HEK293 (cell line): ENCODE measurements around the gene SPIRE1.
A peak's percentile ranks its signal among the peaks of the same experiment; 100 is the strongest.

ENCODE experiments used
- BCL11A ChIP-seq: fragments of 450-650 bp; formaldehyde crosslinking; IDR thresholded peaks from 2 replicates; pipeline ENCODE4 v1.5.1; 2016; ENCODE audit warnings: low read depth, missing biosample characterization, missing genetic modification characterization
- HOXD13 ChIP-seq: sonication (generic); formaldehyde crosslinking; IDR thresholded peaks from 2 replicates; pipeline ENCODE4 v1.8.0; 2022; ENCODE audit warnings: missing genetic modification reagents, borderline replicate concordance
- KLF1 ChIP-seq: fragments of 450-650 bp; formaldehyde crosslinking; IDR thresholded peaks from 2 replicates; pipeline ENCODE4 v1.5.1; 2016; ENCODE audit warnings: missing biosample characterization, missing genetic modification characterization
- KLF10 ChIP-seq: fragments of 450-650 bp; IDR thresholded peaks from 2 replicates; pipeline ENCODE4 v1.5.1; 2018; ENCODE audit warnings: missing biosample characterization, mild to moderate bottlenecking, missing genetic modification characterization
- OSR2 ChIP-seq: fragments of 450-650 bp; formaldehyde crosslinking; IDR thresholded peaks from 2 replicates; pipeline ENCODE4 v1.5.1; 2016; ENCODE audit warnings: missing biosample characterization, missing genetic modification characterization
- REPIN1 ChIP-seq: fragments of 450-650 bp; formaldehyde crosslinking; IDR thresholded peaks from 2 replicates; pipeline ENCODE4 v1.5.1; 2017; ENCODE audit warnings: missing biosample characterization, missing genetic modification characterization, low read depth
- ZBTB7A ChIP-seq: fragments of 450-650 bp; formaldehyde crosslinking; IDR thresholded peaks from 2 replicates; pipeline ENCODE4 v1.5.1; 2016; ENCODE audit warnings: low read depth, missing biosample characterization, missing genetic modification characterization
- ZFHX2 ChIP-seq: fragments of 450-650 bp; formaldehyde crosslinking; conservative IDR thresholded peaks from 2 replicates; pipeline ENCODE4 v1.5.1; 2016; ENCODE audit warnings: missing biosample characterization, missing genetic modification characterization
- ZNF112 ChIP-seq: fragments of 450-650 bp; formaldehyde crosslinking; IDR thresholded peaks from 2 replicates; pipeline ENCODE4 v1.5.0; 2017; ENCODE audit warnings: missing biosample characterization, missing genetic modification characterization
- ZNF157 ChIP-seq: fragments of 450-650 bp; formaldehyde crosslinking; IDR thresholded peaks from 2 replicates; pipeline ENCODE4 v1.5.1; 2016; ENCODE audit warnings: missing biosample characterization, missing genetic modification characterization
- ZNF202 ChIP-seq: fragments of 450-650 bp; formaldehyde crosslinking; IDR thresholded peaks from 2 replicates; pipeline ENCODE4 v1.5.1; 2016; ENCODE audit warnings: missing biosample characterization, missing genetic modification characterization, borderline replicate concordance
- ZNF24 ChIP-seq: fragments of 450-650 bp; formaldehyde crosslinking; IDR thresholded peaks from 2 replicates; pipeline ENCODE4 v1.5.1; 2016; ENCODE audit warnings: missing biosample characterization, missing genetic modification characterization
- ZNF274 ChIP-seq, 2 experiments: fragments of 200-500 bp in 1 of 2; fragments of 450-650 bp in 1 of 2; sonication (Bioruptor generic) in 1 of 2; formaldehyde crosslinking in 1 of 2; IDR thresholded peaks; 2 replicates each; pipeline versions ENCODE4 v1.5.1 to v1.6.1; 2014 to 2016; ENCODE audit warnings: borderline replicate concordance in 1 of 2, inconsistent platforms in 1 of 2, low read length in 1 of 2, missing biosample characterization in 1 of 2, missing genetic modification characterization in 1 of 2
- ZNF292 ChIP-seq: fragments of 450-650 bp; formaldehyde crosslinking; IDR thresholded peaks from 2 replicates; pipeline ENCODE4 v1.5.1; 2016; ENCODE audit warnings: low read depth, missing biosample characterization, missing genetic modification characterization, borderline replicate concordance
- ZNF311 ChIP-seq: fragments of 450-650 bp; formaldehyde crosslinking; IDR thresholded peaks from 2 replicates; pipeline ENCODE4 v1.5.1; 2017; ENCODE audit warnings: missing biosample characterization, missing genetic modification characterization, borderline replicate concordance
- ZNF341 ChIP-seq: fragments of 450-650 bp; formaldehyde crosslinking; IDR thresholded peaks from 2 replicates; pipeline ENCODE4; 2016; ENCODE audit warnings: low read depth, missing biosample characterization, missing genetic modification characterization
- ZNF366 ChIP-seq: fragments of 450-650 bp; formaldehyde crosslinking; conservative IDR thresholded peaks from 2 replicates; pipeline ENCODE4 v1.5.1; 2016; ENCODE audit warnings: missing biosample characterization, missing genetic modification characterization
- ZNF391 ChIP-seq: fragments of 450-650 bp; formaldehyde crosslinking; IDR thresholded peaks from 2 replicates; pipeline ENCODE4 v1.5.1; 2016; ENCODE audit warnings: low read depth, missing biosample characterization, missing genetic modification characterization, borderline replicate concordance
- ZNF404 ChIP-seq: fragments of 450-650 bp; formaldehyde crosslinking; IDR thresholded peaks from 2 replicates; pipeline ENCODE4 v1.5.1; 2017; ENCODE audit warnings: missing biosample characterization, missing genetic modification characterization
- ZNF426 ChIP-seq: fragments of 450-650 bp; formaldehyde crosslinking; IDR thresholded peaks from 2 replicates; pipeline ENCODE4 v1.5.1; 2017; ENCODE audit warnings: missing biosample characterization, missing genetic modification characterization, mild to moderate bottlenecking, inconsistent platforms, moderate library complexity
- ZNF530 ChIP-seq: fragments of 450-650 bp; formaldehyde crosslinking; IDR thresholded peaks from 2 replicates; pipeline ENCODE4 v1.5.1; 2016; ENCODE audit warnings: low read depth, missing biosample characterization, missing genetic modification characterization
- ZNF560 ChIP-seq: fragments of 450-650 bp; formaldehyde crosslinking; IDR thresholded peaks from 2 replicates; pipeline ENCODE4 v1.5.1; 2017; ENCODE audit warnings: missing biosample characterization, missing genetic modification characterization, borderline replicate concordance
- ZNF561 ChIP-seq: fragments of 450-650 bp; IDR thresholded peaks from 2 replicates; pipeline ENCODE4 v1.5.1; 2018; ENCODE audit warnings: missing biosample characterization, missing genetic modification characterization, borderline replicate concordance
- ZNF600 ChIP-seq: fragments of 450-650 bp; formaldehyde crosslinking; IDR thresholded peaks from 2 replicates; pipeline ENCODE4 v1.5.1; 2016; ENCODE audit warnings: missing biosample characterization, missing genetic modification characterization
- ZNF610 ChIP-seq: fragments of 450-650 bp; formaldehyde crosslinking; IDR thresholded peaks from 2 replicates; pipeline ENCODE4 v1.5.1; 2016; ENCODE audit warnings: missing biosample characterization, missing genetic modification characterization, borderline replicate concordance
- ZNF654 ChIP-seq: fragments of 450-650 bp; formaldehyde crosslinking; IDR thresholded peaks from 2 replicates; pipeline ENCODE4 v1.5.1; 2016; ENCODE audit warnings: low read depth, missing biosample characterization, missing genetic modification characterization
- ZSCAN23 ChIP-seq: fragments of 450-650 bp; formaldehyde crosslinking; IDR thresholded peaks from 2 replicates; pipeline ENCODE4 v1.5.1; 2016; ENCODE audit warnings: missing biosample characterization, missing genetic modification characterization
- TF ChIP-seq, protein P1 (sequence below): fragments of 450-650 bp; formaldehyde crosslinking; optimal IDR thresholded peaks from 2 replicates; pipeline ENCODE3; 2016; ENCODE audit warnings: missing biosample characterization, mild to moderate bottlenecking, missing genetic modification characterization
- TF ChIP-seq, protein P2 (sequence below): fragments of 450-650 bp; formaldehyde crosslinking; IDR thresholded peaks from 2 replicates; pipeline ENCODE4 v1.5.1; 2016; ENCODE audit warnings: missing biosample characterization, missing genetic modification characterization
- TF ChIP-seq, protein P3 (sequence below): fragments of 450-650 bp; formaldehyde crosslinking; IDR thresholded peaks from 2 replicates; pipeline ENCODE4 v1.5.1; 2016; ENCODE audit warnings: missing biosample characterization, missing genetic modification characterization
- TF ChIP-seq, protein P4 (sequence below): fragments of 450-650 bp; formaldehyde crosslinking; IDR thresholded peaks from 2 replicates; pipeline ENCODE4 v1.5.1; 2016; ENCODE audit warnings: missing biosample characterization, missing genetic modification characterization
- TF ChIP-seq, protein P5 (sequence below): sonication (generic); formaldehyde crosslinking; IDR thresholded peaks from 2 replicates; pipeline ENCODE4 v1.8.1; 2022; ENCODE audit warnings: mild to moderate bottlenecking, moderate library complexity, missing genetic modification reagents

Gene SPIRE1

DNA sequence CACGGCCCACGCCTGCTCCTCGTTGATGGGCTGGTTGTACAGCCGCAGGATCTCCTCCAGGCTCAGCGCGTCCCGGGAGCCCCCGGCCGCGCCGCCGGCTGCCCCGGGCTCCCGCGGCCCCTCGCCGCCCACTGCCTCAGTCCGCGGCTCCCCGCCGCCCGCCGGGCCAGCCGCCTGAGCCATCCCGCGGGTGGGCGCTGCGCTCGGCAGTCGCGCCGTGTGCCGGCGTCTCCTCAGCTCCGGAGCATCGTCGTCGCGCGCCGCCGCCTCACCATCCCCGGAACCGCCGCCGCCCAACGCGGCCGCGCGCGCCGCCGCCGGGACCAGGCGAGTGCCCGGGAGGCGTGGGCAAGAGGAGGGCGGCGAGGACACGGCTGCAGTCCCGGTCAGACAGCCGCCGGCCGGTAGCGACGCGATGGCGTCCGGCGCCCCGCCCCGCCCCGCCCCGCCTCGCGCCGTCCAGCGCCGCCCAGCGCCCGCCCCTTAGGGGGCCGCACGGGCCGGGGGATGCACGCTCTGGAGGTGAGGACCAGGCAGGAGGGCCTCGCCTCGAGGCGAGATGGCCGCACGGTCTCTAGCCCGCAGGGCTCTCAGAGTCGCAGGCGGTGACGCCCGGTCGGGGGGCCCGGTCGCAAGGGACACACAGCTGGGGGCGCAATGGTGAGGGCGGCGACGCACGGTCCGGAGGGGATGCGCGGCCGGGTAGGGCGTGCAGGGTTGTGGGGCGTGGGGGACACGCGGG lies at the start of gene SPIRE1 (continued):
- TF ChIP-seq, protein P1, sequence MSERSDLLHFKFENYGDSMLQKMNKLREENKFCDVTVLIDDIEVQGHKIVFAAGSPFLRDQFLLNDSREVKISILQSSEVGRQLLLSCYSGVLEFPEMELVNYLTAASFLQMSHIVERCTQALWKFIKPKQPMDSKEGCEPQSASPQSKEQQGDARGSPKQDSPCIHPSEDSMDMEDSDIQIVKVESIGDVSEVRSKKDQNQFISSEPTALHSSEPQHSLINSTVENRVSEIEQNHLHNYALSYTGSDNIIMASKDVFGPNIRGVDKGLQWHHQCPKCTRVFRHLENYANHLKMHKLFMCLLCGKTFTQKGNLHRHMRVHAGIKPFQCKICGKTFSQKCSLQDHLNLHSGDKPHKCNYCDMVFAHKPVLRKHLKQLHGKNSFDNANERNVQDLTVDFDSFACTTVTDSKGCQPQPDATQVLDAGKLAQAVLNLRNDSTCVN (tag by site-specific recombination) = peak; percentile 91
- no peak for TF ChIP-seq ZNF311 (tag by site-specific recombination)
- TF ChIP-seq ZNF274 (IDR thresholded peaks at IDR 0.05; ENCODE audit: low read length) = no peak
- no peak for TF ChIP-seq ZNF274 (tag by site-specific recombination; IDR thresholded peaks at IDR 0.05; ENCODE audit: borderline replicate concordance)
- TF ChIP-seq OSR2 = no peak
- TF ChIP-seq ZNF366 (tag by site-specific recombination) = no peak
- TF ChIP-seq ZNF600 (tag by site-specific recombination) = 0 out of 2 replicates have a peak, but pooled peaks have one; percentile 23
- no peak for TF ChIP-seq ZSCAN23 (tag by site-specific recombination)
- TF ChIP-seq ZNF157 (tag by site-specific recombination) = no peak
- TF ChIP-seq ZNF610 (tag by site-specific recombination) = 0 out of 2 replicates have a peak, but pooled peaks have one; percentile 20
- TF ChIP-seq, protein P2, sequence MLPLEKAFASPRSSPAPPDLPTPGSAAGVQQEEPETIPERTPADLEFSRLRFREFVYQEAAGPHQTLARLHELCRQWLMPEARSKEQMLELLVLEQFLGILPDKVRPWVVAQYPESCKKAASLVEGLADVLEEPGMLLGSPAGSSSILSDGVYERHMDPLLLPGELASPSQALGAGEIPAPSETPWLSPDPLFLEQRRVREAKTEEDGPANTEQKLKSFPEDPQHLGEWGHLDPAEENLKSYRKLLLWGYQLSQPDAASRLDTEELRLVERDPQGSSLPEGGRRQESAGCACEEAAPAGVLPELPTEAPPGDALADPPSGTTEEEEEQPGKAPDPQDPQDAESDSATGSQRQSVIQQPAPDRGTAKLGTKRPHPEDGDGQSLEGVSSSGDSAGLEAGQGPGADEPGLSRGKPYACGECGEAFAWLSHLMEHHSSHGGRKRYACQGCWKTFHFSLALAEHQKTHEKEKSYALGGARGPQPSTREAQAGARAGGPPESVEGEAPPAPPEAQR (tag by site-specific recombination) = 0 out of 2 replicates have a peak, but pooled peaks have one; percentile 56
- no peak for TF ChIP-seq ZNF292 (tag by site-specific recombination)
- no peak for TF ChIP-seq ZNF426 (tag by site-specific recombination)
- TF ChIP-seq ZNF341 (tag by site-specific recombination) = no peak
- 0 out of 2 replicates have a peak, but pooled peaks have one; percentile 25 for TF ChIP-seq ZBTB7A
- no peak for TF ChIP-seq ZNF112 (tag by site-specific recombination)
- peak; percentile 29; the same call in 1 of the 2 replicates for TF ChIP-seq REPIN1 (tag by site-specific recombination)
- TF ChIP-seq, protein P3, sequence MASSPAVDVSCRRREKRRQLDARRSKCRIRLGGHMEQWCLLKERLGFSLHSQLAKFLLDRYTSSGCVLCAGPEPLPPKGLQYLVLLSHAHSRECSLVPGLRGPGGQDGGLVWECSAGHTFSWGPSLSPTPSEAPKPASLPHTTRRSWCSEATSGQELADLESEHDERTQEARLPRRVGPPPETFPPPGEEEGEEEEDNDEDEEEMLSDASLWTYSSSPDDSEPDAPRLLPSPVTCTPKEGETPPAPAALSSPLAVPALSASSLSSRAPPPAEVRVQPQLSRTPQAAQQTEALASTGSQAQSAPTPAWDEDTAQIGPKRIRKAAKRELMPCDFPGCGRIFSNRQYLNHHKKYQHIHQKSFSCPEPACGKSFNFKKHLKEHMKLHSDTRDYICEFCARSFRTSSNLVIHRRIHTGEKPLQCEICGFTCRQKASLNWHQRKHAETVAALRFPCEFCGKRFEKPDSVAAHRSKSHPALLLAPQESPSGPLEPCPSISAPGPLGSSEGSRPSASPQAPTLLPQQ (tag by site-specific recombination) = peak; percentile 76
- TF ChIP-seq KLF1 (tag by site-specific recombination) = peak; percentile 83
- TF ChIP-seq ZNF560 (tag by site-specific recombination) = no peak
- TF ChIP-seq ZNF561 (tag by site-specific recombination) = no peak
- TF ChIP-seq ZNF24 = no peak; the same call in 1 of the 2 replicates
- peak; percentile 33; the same call in 1 of the 2 replicates for TF ChIP-seq KLF10 (tag by site-specific recombination)
- TF ChIP-seq, protein P4, sequence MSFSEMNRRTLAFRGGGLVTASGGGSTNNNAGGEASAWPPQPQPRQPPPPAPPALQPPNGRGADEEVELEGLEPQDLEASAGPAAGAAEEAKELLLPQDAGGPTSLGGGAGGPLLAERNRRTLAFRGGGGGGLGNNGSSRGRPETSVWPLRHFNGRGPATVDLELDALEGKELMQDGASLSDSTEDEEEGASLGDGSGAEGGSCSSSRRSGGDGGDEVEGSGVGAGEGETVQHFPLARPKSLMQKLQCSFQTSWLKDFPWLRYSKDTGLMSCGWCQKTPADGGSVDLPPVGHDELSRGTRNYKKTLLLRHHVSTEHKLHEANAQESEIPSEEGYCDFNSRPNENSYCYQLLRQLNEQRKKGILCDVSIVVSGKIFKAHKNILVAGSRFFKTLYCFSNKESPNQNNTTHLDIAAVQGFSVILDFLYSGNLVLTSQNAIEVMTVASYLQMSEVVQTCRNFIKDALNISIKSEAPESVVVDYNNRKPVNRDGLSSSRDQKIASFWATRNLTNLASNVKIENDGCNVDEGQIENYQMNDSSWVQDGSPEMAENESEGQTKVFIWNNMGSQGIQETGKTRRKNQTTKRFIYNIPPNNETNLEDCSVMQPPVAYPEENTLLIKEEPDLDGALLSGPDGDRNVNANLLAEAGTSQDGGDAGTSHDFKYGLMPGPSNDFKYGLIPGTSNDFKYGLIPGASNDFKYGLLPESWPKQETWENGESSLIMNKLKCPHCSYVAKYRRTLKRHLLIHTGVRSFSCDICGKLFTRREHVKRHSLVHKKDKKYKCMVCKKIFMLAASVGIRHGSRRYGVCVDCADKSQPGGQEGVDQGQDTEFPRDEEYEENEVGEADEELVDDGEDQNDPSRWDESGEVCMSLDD = peak; percentile 78
- no peak for TF ChIP-seq ZNF202
- peak; percentile 63; the same call in 1 of the 2 replicates for TF ChIP-seq ZFHX2
- no peak for TF ChIP-seq ZNF404 (tag by site-specific recombination)
- no peak for TF ChIP-seq HOXD13
- no peak for TF ChIP-seq ZNF391 (tag by site-specific recombination)
- no peak for TF ChIP-seq ZNF654 (tag by site-specific recombination)
- no peak for TF ChIP-seq BCL11A (tag by site-specific recombination)
- TF ChIP-seq, protein P5, sequence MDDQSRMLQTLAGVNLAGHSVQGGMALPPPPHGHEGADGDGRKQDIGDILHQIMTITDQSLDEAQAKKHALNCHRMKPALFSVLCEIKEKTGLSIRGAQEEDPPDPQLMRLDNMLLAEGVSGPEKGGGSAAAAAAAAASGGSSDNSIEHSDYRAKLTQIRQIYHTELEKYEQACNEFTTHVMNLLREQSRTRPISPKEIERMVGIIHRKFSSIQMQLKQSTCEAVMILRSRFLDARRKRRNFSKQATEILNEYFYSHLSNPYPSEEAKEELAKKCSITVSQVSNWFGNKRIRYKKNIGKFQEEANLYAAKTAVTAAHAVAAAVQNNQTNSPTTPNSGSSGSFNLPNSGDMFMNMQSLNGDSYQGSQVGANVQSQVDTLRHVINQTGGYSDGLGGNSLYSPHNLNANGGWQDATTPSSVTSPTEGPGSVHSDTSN (CRISPR knock-in tag) = peak; percentile 37; the same call in 1 of the 2 replicates
- TF ChIP-seq ZNF530 (tag by site-specific recombination) = no peak
